GM12872 (cell line): ENCODE data around the gene COL26A1.

ENCODE experiments used
- TF ChIP-seq, protein P1 (sequence below): IDR thresholded peaks from 3 replicates; pipeline ENCODE4 v1.5.1; 2011; ENCODE audit warnings: low read depth, mild to moderate bottlenecking, low read length, moderate library complexity; ENCODE audit not compliant: insufficient read depth

Gene COL26A1

DNA sequence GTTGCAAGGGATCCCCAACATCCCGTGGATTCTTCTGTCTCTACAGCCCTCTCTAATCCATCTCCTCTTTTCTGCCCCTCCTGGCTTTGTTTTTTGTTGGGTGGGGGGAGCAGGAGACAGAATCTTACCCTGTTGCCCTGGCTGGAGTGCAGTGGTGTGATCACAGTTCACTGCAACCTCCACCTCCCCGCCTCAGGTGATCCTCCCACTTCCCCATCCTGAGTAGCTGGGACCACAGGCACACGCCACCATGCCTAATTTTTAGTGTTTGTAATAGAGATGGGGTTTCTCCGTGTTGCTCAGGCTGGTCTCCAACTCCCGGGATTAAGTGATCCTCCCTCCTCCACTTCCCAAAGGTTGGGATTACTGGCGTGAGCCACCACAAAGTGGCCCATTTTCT, 144.7 kb downstream of the COL26A1 start:
- TF ChIP-seq, protein P1, sequence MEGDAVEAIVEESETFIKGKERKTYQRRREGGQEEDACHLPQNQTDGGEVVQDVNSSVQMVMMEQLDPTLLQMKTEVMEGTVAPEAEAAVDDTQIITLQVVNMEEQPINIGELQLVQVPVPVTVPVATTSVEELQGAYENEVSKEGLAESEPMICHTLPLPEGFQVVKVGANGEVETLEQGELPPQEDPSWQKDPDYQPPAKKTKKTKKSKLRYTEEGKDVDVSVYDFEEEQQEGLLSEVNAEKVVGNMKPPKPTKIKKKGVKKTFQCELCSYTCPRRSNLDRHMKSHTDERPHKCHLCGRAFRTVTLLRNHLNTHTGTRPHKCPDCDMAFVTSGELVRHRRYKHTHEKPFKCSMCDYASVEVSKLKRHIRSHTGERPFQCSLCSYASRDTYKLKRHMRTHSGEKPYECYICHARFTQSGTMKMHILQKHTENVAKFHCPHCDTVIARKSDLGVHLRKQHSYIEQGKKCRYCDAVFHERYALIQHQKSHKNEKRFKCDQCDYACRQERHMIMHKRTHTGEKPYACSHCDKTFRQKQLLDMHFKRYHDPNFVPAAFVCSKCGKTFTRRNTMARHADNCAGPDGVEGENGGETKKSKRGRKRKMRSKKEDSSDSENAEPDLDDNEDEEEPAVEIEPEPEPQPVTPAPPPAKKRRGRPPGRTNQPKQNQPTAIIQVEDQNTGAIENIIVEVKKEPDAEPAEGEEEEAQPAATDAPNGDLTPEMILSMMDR, result no peak

DNA sequence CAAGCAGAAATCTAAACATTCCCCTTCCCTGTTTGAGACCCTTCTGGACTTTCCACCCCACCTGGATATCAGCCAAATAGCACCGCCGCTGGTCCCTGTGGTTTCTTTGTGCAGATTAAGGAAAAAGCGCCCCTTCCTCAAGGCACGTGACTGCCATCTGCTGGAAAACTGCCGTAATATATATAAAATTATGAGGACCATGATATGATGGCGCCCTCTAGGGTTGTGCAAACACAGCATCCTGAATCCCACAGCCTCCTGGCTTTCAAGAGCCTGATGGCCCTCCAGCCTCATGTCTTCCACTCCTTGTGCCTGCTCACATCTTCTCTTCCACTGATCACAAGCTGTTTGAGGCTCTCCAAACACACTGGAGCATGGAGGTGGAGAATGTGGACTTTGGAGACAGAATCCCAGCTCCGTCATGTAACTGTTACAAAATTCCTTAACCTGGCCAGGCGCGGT, 145.1 kb downstream of the COL26A1 start:
- TF ChIP-seq, protein P1, result peak; percentile 62

DNA sequence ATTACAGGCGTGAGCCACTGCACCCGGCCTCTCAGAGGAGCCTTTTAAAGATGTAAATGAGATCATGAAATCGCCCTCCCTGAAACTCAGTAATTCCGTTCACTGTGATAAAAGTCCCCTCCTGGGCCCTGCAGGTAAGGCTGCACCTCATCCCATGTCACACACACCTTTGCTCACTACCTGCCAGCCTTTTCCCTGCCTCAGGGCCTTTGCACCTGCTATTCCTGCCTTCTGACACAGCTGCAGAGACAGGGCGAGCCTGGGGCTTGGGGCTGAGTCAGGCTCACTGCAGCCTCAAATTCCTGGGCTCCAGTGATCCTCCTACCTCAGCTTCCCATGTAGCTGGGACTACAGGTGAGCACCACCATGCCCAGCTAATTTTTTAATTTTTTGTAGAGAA, 147.6 kb downstream of the COL26A1 start:
- TF ChIP-seq, protein P1, result no peak

- TF ChIP-seq, protein P1, result no peak
These were observed 149.3 kb downstream of the COL26A1 start for GRCh38 chr7:101511965-101512364.

DNA sequence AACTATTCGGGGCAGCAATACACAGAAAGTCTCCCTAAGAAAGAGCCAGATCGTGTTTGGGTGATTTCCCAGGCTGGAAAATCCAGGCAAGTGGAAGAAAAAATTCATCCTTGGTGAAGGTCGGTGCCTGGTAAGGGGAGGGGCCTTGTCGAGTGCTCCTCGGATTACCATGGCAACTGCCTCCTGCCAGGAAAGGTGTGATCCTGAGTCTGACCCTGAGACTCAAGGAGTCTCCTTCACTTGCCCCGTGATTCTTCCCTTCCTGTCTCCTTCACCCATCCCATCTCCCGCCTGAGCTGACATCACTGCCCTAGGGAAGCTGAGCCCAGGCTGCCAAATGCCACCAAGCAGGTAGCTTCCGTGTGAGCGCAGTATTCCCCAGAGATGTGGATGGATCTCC, 154.2 kb downstream of the COL26A1 start:
- TF ChIP-seq, protein P1, result no peak

- TF ChIP-seq, protein P1, result no peak
These were observed 154.6 kb downstream of the COL26A1 start for GRCh38 chr7:101517304-101517703.

GRCh38 chr7:101518336-101518735, 155.7 kb downstream of the COL26A1 start:
- TF ChIP-seq, protein P1, result no peak
